GM19193 (cell line): ENCODE measurements around the gene GNB1L.

Source experiments
- POLR2A ChIP-seq: IDR thresholded peaks from 4 replicates; pipeline ENCODE4 v1.6.1; 2011; ENCODE audit not compliant: insufficient read depth, insufficient read length; ENCODE audit errors: extremely low read depth

The GNB1L gene

DNA sequence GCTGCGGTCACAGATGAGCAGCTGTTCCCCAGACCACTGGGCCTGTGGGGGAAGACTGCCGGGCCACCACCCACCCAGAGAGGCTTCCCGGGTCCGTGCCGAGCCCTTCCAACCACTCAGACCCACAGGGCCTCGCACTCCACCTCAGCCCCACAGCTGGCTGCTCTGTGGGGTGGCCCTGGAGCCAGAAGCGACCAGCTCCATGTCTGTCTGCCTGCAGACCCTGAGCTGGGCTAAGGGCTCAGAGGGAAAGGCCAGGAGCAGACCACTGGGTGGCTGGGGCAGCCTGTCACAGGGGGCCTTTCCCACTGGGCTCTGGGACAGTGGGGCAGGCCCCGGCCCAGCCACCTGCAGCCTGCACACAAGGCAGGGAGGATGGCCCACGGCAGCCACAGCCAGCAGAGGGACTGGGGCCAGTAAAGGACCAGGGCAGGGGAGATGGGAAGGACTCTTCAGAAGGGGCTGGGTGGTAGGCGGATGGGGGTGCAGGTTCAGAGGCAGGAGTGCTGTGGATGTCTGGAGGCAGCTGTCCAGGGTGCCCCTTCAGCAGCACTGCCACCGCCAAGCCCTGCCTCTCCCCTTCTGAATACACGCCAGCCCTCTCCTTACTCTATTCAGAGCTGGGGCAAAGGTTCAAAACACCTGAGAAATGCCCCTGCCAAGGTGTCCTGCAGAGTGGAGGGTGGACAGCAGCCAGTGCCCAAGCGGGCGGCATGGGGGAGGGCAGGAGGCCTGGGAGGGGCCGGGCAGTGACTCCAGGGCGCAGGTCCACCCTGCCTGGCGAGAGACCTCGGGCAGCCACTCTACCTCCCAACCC is 32.2 kb downstream of the GNB1L start:
- no peak for TF ChIP-seq POLR2A

GRCh38 chr22:19821523-19822300 is 33.0 kb downstream of the GNB1L start:
- TF ChIP-seq POLR2A: no peak

DNA sequence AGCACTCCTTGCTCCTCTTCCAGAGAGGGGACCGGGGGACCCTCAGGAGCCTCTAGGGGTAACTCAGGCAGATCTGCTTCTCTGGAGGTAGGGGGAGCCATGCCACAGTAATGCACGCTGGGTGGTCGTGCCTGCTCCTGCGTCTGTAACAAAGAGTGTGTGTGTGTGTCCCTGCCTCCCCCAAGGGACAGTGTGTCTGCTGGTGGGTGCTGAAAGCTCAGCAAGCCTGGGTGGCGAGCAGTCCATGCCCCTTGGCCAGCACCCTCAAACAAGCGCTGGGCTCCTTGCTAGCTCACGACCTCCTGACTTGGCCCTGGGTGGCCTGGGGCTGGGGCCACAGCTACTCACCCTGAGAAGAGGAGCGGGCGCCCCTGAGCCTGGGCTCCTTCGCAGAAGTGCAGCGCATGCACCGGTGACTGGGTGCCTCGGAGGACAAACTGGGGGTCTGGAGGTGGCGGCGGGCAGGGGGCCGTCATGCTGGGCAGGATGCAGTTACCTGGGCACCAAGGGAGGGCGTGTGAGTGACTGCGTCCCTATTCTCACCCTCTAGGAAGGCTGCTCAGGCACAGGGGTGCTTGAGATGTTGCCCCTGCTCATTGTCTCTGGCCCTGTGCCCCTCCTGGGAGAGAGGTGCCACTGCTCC is 33.7 kb downstream of the GNB1L start:
- TF ChIP-seq POLR2A: no peak

DNA sequence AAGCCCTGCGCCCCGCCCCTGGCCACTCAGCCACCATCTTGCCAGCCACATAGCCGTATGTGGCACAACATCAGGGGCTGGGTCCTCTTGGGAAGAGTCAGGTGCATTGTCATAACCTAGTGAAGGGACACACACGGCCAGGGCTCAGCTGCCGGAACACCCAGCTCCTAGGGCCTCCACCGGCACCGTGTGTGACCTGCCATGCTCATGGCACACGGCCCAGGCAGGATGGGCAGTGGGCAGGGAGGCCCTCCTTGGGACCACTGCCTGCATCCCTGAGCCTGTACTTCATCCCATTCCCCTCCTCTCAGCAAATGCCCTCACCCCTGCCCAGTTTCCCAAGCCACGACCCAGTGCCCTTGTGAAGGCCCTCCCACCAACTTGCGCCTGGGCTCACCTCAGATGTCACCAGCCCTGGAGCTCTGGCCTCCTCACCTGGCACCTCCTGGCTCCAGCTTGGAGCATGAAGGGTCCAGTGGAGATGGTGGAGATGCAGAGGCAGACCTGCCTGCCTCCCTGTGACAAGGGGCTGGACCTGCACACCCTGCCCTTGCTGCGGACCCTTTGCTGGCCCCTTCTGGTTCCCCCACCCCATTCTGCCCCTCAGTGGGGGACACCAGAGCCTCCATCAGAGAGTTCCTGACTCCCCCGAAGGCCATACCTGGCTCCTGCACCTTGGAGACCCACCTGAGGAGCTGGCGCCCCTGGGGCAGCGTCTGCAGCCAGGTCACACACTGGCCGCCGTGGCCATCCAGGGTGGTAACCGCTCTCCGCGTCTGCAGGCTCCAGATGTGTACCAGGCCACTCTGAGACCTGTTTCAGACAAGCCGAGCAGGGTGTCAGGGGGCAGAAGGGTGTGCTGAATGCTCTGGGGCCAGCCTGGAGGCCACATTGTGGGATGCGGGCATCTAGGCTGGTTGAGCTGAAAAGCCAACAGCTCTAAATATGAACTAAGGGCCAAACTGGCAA is 34.5 kb downstream of the GNB1L start:
- TF ChIP-seq POLR2A: no peak

- no peak for TF ChIP-seq POLR2A
Observed at GRCh38 chr22:19819208-19819910, 35.3 kb downstream of the GNB1L start.

GRCh38 chr22:19818324-19819207 is 36.1 kb downstream of the GNB1L start:
- TF ChIP-seq POLR2A: no peak

- no peak for TF ChIP-seq POLR2A
Observed at GRCh38 chr22:19816372-19817119, 38.1 kb downstream of the GNB1L start.

DNA sequence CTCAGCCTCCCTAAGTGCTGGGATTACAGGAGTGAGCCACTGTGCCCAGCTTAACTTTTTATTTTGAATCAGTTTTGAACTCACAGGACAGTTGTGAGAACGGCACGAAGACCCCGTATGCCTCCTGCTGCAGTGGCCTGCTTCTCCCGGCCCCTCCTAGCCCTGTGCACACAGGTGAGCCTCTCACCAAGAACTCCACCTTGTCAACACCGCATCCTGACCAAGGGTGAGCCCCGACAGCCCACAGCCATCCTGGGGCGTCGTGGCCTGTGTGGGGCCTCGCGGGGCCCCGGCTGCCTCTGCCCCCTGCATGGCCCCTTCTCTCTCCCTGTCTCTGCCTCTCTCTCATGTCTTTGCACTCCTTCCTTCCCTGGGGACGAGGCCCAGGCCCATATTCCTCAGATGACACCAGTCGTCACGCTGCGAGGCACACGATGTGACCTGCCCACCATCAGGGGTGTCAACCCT is 38.8 kb downstream of the GNB1L start:
- TF ChIP-seq POLR2A: no peak

DNA sequence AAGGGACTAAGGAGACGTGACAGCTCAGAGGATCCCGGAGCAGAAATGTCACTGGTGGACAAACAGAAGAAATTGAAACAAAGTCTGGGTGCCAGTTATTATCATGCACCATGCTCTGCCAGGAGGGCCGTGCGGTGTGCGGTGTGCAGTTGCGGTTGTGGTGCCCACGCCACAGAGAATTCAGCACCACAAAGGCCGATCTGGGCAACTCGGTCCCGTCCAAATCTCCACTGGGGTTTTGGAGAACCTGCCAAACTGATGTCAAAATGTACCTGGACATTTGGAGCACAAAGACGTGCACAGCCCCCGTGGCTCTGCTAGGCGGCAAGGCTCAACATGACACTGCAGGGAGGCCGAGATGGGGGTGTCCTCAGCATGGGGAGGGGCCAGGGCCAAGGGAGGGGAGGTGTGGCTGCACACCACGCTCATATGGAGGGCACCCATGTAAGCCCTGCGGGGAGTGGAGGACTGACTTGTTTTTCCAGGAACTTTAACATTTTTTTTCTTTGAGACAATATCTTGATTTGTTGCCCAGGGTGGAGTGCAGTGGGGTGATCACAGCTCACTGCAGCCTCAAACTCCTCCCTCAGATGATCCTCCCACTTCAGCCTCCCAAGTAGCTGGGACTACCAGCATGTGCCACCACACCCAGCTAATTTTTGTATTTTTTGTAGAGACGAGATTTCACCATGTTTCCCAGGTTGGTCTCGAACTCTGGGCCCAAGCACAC is 39.4 kb downstream of the GNB1L start:
- no peak for TF ChIP-seq POLR2A

DNA sequence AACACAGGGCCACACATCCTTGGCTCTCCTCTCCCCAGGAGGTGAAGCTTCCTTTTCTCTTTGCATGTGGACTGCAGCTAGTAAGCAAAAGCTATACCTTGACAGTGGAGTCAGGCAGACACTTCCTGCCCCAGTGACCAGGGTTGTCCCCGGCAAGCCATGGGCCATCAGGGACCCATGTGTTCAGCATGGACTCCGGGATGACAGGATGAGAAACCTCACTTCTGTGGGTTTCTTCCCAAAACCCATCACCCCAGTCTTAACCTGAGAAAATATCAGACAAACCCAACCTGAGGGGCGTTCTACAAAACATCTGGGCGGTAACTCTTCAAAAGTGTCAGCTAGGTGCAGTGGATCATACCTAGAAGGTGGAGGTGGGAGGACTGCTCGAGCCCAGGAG is 40.2 kb downstream of the GNB1L start:
- TF ChIP-seq POLR2A: no peak

DNA sequence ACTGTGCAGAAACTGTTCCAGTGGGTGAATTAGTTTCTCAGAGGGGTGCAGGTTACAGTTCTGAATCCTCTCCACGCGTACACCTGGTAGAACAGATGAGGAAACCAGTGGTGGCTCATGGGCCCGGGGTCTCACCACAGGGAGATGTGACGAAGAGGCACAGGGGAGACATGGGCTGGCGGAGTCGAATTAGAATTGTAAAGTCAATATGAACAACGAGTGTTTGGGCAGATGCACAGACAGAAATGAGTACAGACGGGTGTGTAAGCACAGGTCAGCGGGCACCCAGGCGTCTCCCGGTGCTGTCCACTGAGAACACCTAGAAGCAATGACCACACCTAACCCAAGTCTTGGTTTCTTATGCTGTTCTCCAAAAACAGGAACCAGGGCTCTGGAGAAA is 41.8 kb downstream of the GNB1L start:
- TF ChIP-seq POLR2A: no peak

DNA sequence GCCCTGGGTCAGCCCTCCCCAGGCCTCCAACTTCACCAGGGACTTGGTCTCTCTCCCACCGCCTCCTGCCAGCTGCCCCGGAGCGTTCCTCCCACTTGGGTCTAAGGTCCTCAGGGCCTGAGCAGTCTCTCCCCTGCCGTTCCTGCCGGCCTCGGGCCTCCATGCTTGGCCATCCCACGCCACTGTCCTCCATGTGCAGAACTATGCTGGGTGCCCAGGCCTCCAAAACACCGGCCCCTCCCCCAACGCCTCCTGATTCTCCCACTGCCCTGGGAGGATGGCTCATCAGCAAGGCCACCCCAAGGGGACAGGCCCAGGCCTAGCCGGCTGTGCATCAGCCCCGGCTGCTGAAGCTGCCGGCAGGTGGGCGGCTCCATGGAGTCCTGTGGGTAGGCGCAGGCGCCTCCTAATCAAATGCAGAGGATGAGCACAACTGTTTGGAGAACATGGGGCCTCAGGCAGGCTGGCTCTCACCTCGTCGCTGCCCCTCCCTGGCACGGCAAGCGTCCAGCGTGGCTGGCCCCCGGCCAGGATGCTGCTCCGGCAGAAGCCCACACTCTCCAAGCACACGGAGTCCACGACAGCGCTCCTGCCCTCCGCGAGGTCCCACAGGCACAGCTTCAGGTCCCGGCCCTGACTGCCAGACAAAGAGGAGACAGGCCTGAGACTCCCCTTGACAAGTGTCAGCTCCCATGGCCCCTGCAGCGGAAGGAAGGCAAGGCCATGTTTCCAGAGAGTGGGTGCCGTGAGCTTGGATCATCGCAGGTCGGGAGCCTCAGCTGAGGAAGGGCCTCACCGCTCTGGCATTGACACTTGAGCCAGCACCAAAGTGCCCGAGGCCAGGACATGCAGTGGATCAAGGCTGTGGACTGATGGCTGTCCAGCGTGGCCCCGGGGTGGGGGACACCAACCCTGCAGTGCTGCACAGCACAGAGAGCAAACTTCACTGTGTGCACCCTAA is 42.6 kb downstream of the GNB1L start:
- no peak for TF ChIP-seq POLR2A
